ENCODE measurements around the gene HOXB5.

DNA sequence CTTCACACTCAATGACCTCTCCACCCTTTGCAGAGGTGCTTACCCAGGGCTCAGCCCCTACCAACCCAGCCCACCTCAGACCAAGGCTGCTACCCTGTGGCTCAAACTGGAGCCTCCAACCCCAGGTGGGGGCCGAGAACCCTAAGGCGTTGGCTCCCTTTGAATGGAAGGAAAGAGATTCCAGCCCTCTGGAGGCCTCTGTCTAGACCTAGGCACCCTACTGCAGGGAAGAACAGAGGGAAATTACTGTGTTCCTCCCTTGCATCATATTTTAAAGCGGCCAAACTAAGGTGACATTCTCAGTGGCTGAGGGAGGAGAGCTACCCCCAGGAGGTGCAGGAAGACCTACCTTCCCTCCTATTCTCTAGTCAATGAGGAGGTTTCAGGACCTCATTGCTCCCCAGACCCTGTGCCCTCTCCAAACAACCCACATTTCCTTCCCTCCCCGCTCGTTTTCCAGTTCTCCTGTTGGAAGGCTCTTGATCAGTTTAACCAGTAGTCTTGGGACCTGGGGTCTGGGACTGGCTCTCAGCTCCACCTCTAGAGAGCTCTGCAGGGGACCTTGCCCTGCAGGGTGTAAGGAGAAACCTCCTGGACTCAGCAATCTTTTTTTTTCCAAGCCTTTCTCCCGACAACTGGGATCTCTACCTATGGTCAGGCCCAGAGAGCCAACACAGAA lies 27.0 kb upstream of the HOXB5 start:
- TF ChIP-seq CTCF (IDR thresholded peaks at IDR 0.05) = no peak
- TF ChIP-seq POLR2A (IDR thresholded peaks at IDR 0.05) = no peak

Measured in testis (tissue), 2 donors.